Panc1 (cell line): ENCODE measurements around the gene RIMKLA. TPM values are rescaled to one million over a fixed set of nuclear protein-coding genes. Genes with fewer than 3 reads are reported as not detected.

Experiments
- ATAC-seq: fragments of 200-7000 bp; cut with Tn5 transposase; 2 replicates; pipeline ENCODE4 v1.9.1; 2020; ENCODE audit warnings: mild to moderate bottlenecking, moderate library complexity
- BruUV-seq: library from RNA; stranded (reverse); fragments of 400-500 nt; replicated peaks from 2 replicates; lab custom pipeline; 2021; lab: Mats Ljungman, UMichigan
- CTCF ChIA-PET: fragments of 300-600 bp; sonication (Branson Sonifier 250); formaldehyde crosslinking; loops from one replicate; lab custom pipeline; 2022; ENCODE audit warnings: antibody characterized with exemption; lab: Charles Lee
- POLR2A ChIA-PET: fragments of 300-600 bp; sonication (Branson Sonifier 250); formaldehyde crosslinking; loops from one replicate; lab custom pipeline; 2022; ENCODE audit warnings: antibody characterized with exemption; lab: Charles Lee
- DNase-seq: peaks from one replicate; pipeline ENCODE4 v3.0.0-alpha.2; 2010; ENCODE audit warnings: low read depth, low spot score
- H3K27ac ChIP-seq: 2 replicates; pipeline ENCODE4 v1.5.1; 2011; ENCODE audit warnings: mild to moderate bottlenecking, low read length, inconsistent platforms
- H3K27me3 ChIP-seq: fragments of 200-500 bp; sonication (Bioruptor generic); 2 replicates; pipeline ENCODE4 v1.6.0; 2014; ENCODE audit warnings: low read length, inconsistent platforms; ENCODE audit not compliant: control insufficient read depth, insufficient read depth
- H3K36me3 ChIP-seq: fragments of 200-500 bp; sonication (Bioruptor generic); 2 replicates; pipeline ENCODE4 v1.5.1; 2014; ENCODE audit warnings: inconsistent platforms, mild to moderate bottlenecking, low read length, moderate library complexity; ENCODE audit not compliant: control insufficient read depth, insufficient read depth
- H3K4me1 ChIP-seq: 2 replicates; pipeline ENCODE4 v1.5.1; 2011; ENCODE audit warnings: inconsistent platforms, mild to moderate bottlenecking, low read length, moderate library complexity; ENCODE audit not compliant: control insufficient read depth, insufficient read depth
- H3K4me3 ChIP-seq, 2 experiments: 2 replicates each; pipeline ENCODE4 v1.5.1; 2011 to 2012; ENCODE audit warnings: low read depth in 2 of 2, low read length in 2 of 2, mild to moderate bottlenecking in 2 of 2, inconsistent platforms in 1 of 2, moderate library complexity in 1 of 2
- H3K9me3 ChIP-seq: fragments of 200-500 bp; sonication (Bioruptor generic); 2 replicates; pipeline ENCODE4 v1.5.1; 2014; ENCODE audit warnings: low read depth, mild to moderate bottlenecking, inconsistent platforms, low read length, moderate library complexity; ENCODE audit not compliant: control insufficient read depth, insufficient read depth
- CTCF ChIP-seq: fragments of 450-650 bp; IDR thresholded peaks from 2 replicates; pipeline ENCODE4 v1.5.1; 2017; ENCODE audit warnings: mild to moderate bottlenecking
- POLR2AphosphoS5 ChIP-seq: IDR thresholded peaks from 2 replicates; pipeline ENCODE4 v1.6.1; 2012; ENCODE audit warnings: mild to moderate bottlenecking, low read depth, low read length, moderate library complexity
- REST ChIP-seq, 2 experiments: IDR thresholded peaks; 2 replicates each; pipeline ENCODE4 v1.6.1; 2011 to 2012; ENCODE audit warnings: low read depth in 2 of 2, control low read depth in 1 of 2, low read length in 1 of 2, mild to moderate bottlenecking in 1 of 2, moderate library complexity in 1 of 2; ENCODE audit not compliant: insufficient read depth in 1 of 2
- SIN3A ChIP-seq: IDR thresholded peaks from 2 replicates; pipeline ENCODE4 v1.6.1; 2012; ENCODE audit warnings: low read depth, mild to moderate bottlenecking, low read length, moderate library complexity, borderline replicate concordance; ENCODE audit not compliant: insufficient read depth
- TCF7L2 ChIP-seq: IDR thresholded peaks from 2 replicates; pipeline ENCODE4 v1.6.1; 2011; ENCODE audit warnings: mild to moderate bottlenecking, low read depth, low read length, inconsistent platforms
- in situ Hi-C: cut with HindIII; loops from 2 replicates; pipeline ENCODE4 v1.10.0; 2016; ENCODE audit warnings: low sequenced_read_pairs, low pct_unique_long_range_greater_than_20kb
- intact Hi-C: fragments of 100-400 bp; cut with micrococcal nuclease; formaldehyde crosslinking; loops from one replicate; pipeline ENCODE4 v1.10.0; 2022; ENCODE audit not compliant: unreplicated experiment
- total RNA-seq: library from RNA; stranded (reverse); gene quantifications from one replicate; pipeline ENCODE4 v1.2.1, GENCODE V29; 2021; ENCODE audit not compliant: unreplicated experiment

Gene RIMKLA
- total RNA-seq, 1 experiment from 2014 or later, result 13.6 TPM

GRCh38 chr1:42423681-42424080, 43.1 kb downstream of the RIMKLA start:
- intact Hi-C loops, result no loop called here
- no peaks in the 10 kb centered on the region for H3K27me3 ChIP-seq
- TF ChIP-seq TCF7L2, result no peak
- no peak for TF ChIP-seq CTCF
- no peak for TF ChIP-seq SIN3A
- no peak for TF ChIP-seq POLR2AphosphoS5
- no peak for TF ChIP-seq REST (IDR thresholded peaks at IDR 0.05; ENCODE audit: insufficient read depth in 1 of 2, low read depth in 2 of 2, low read length in 1 of 2)

GRCh38 chr1:42424201-42424600, 43.6 kb downstream of the RIMKLA start:
- DNase-seq, result no peak
- intact Hi-C loops, result no loop called here
- H3K9me3 ChIP-seq, result no peaks in the 10 kb centered on the region
- in situ Hi-C loops, result no loop called here
- TF ChIP-seq POLR2AphosphoS5, result no peak
- no peak for TF ChIP-seq REST (IDR thresholded peaks at IDR 0.05; ENCODE audit: insufficient read depth in 1 of 2, low read depth in 2 of 2, low read length in 1 of 2)
- TF ChIP-seq CTCF, result no peak
- no peak for TF ChIP-seq TCF7L2
- no peak for TF ChIP-seq SIN3A
- BruUV-seq, result no TSS peak
- POLR2A ChIA-PET, result no interaction called here
- H3K4me3 ChIP-seq, result no peak overlapping the region
- ATAC-seq, result no peak
- CTCF ChIA-PET, result no interaction called here
- no peak overlapping the region for H3K27ac ChIP-seq
- H3K4me1 ChIP-seq, result no peaks in the 10 kb centered on the region
- no peaks in the 10 kb centered on the region for H3K27me3 ChIP-seq
- no peaks in the 10 kb centered on the region for H3K36me3 ChIP-seq

More at GRCh38 chr1:42423681-42424080, 43.1 kb downstream of the RIMKLA start:
- ATAC-seq, result no peak
- Histone ChIP-seq H3K4me3 (no peak overlapping the region), H3K4me1 (no peaks in the 10 kb centered on the region), H3K9me3 (no peaks in the 10 kb centered on the region), H3K36me3 (no peaks in the 10 kb centered on the region), H3K27ac (no peak overlapping the region)
- ChIA-PET CTCF (no interaction called here), POLR2A (no interaction called here)
- no peak for DNase-seq
- BruUV-seq, result no TSS peak
- in situ Hi-C loops, result no loop called here
